ENCODE results near the gene LGI2.

DNA sequence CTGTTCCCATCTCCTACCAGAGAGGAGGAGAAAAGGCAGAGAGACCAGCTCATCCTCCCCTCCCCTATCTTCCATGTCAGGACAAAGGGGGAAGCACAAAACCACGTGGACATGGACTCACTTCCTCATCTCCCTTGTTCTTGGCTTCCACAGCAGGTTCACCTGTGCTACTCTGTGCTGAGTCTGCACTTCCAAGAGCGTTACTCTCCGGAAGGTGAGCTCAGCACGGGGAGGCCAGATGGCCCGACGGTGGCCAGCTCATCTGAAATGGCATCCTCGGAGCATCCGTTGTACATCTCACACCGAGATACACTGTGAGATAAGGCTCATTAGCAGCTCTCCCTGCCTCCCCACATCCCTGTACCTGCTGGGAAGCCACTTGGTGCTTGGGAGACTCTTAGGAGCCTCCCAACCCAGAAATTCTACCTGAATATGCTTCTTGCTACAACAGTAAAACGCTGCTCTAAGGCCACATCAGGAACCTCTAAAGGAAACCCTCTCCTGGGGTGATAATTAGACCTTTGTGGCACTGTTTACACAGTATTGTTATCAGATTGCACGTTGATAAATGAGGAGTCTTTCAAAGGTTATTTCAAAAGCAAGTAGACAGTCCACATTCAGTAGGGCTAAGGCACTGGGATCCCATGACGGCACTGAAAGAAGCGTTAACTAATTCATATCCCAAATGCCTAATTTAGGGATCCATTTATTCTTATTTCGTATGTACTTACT lies 19.4 kb downstream of the LGI2 start:
- TF ChIP-seq EZH2 (IDR thresholded peaks at IDR 0.05; ENCODE audit: borderline replicate concordance), result no peak
- TF ChIP-seq, protein P1, sequence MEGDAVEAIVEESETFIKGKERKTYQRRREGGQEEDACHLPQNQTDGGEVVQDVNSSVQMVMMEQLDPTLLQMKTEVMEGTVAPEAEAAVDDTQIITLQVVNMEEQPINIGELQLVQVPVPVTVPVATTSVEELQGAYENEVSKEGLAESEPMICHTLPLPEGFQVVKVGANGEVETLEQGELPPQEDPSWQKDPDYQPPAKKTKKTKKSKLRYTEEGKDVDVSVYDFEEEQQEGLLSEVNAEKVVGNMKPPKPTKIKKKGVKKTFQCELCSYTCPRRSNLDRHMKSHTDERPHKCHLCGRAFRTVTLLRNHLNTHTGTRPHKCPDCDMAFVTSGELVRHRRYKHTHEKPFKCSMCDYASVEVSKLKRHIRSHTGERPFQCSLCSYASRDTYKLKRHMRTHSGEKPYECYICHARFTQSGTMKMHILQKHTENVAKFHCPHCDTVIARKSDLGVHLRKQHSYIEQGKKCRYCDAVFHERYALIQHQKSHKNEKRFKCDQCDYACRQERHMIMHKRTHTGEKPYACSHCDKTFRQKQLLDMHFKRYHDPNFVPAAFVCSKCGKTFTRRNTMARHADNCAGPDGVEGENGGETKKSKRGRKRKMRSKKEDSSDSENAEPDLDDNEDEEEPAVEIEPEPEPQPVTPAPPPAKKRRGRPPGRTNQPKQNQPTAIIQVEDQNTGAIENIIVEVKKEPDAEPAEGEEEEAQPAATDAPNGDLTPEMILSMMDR (IDR thresholded peaks at IDR 0.05; ENCODE audit: poor library complexity), result no peak
